PC-9 (cell line): Measurements from ENCODE around the gene MLKL.

Experiments used
- EZH2 ChIP-seq: fragments of 200-600 bp; sonication (generic); IDR thresholded peaks from 2 replicates; pipeline ENCODE4 v1.8.0; 2017; ENCODE audit warnings: antibody characterized with exemption, low read depth
- TF ChIP-seq, protein P1 (sequence below): fragments of 200-600 bp; sonication (generic); conservative IDR thresholded peaks from 2 replicates; pipeline ENCODE4 v1.6.1; 2017; ENCODE audit warnings: mixed run types, antibody characterized with exemption, mild to moderate bottlenecking, moderate library complexity

DNA sequence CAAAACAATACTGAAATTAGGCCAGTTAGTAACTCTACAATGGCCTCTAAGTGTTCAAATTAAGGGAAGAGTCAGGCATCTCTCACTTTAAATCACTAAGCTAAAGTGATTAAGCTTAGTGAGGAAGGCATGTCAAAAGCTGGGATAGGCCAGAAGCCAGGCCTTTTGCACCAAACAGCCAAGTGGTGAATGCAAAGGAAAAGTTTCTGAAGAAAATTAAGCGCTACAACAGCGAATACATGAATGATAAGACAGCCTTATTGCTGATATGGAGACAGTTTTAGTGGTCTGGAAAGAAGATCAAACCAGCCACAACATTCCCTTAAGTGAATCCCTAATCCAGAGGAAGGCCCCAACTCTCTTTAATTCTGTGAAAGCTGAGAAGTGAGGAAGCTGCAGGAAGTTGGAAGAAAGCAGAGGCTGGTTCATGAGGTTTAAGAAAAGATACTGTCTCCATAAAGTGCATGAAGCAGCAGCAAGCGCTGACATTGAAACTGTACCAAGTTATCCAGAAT, 46.1 kb downstream of the MLKL start:
- TF ChIP-seq, protein P1, sequence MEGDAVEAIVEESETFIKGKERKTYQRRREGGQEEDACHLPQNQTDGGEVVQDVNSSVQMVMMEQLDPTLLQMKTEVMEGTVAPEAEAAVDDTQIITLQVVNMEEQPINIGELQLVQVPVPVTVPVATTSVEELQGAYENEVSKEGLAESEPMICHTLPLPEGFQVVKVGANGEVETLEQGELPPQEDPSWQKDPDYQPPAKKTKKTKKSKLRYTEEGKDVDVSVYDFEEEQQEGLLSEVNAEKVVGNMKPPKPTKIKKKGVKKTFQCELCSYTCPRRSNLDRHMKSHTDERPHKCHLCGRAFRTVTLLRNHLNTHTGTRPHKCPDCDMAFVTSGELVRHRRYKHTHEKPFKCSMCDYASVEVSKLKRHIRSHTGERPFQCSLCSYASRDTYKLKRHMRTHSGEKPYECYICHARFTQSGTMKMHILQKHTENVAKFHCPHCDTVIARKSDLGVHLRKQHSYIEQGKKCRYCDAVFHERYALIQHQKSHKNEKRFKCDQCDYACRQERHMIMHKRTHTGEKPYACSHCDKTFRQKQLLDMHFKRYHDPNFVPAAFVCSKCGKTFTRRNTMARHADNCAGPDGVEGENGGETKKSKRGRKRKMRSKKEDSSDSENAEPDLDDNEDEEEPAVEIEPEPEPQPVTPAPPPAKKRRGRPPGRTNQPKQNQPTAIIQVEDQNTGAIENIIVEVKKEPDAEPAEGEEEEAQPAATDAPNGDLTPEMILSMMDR = no peak
- no peak for TF ChIP-seq EZH2
